Hematopoietic multipotent progenitor cell treated with erythropoietin and hydrocortisone succinate and interleukin-3 and kit ligand, for 4 days (in vitro differentiated cells): ENCODE data around the gene BRD2.

Experiments used
- DNase-seq: peaks from one replicate; pipeline ENCODE4 v3.0.0-alpha.2; 2015

BRD2 gene

GRCh38 chr6:33001685-33002084, 33.3 kb downstream of the BRD2 start:
- DNase-seq: no peak

GRCh38 chr6:33004940-33005339, 36.5 kb downstream of the BRD2 start:
- no peak for DNase-seq

GRCh38 chr6:33007831-33008400, 39.5 kb downstream of the BRD2 start:
- no peak for DNase-seq

GRCh38 chr6:33008944-33009861, 40.8 kb downstream of the BRD2 start, which contains the start of gene HLA-DOA:
TSS of gene HLA-DOA (minus strand) at chr6:33009591.
- DNase-seq: peak; percentile 78

- no peak for DNase-seq
These were observed 42.0 kb downstream of the BRD2 start for GRCh38 chr6:33010356-33010755.

GRCh38 chr6:33013608-33014007, 45.2 kb downstream of the BRD2 start:
- no peak for DNase-seq

GRCh38 chr6:33014841-33015634, 46.6 kb downstream of the BRD2 start:
- DNase-seq: peak; percentile 92

- DNase-seq: no peak
These were observed 47.4 kb downstream of the BRD2 start for GRCh38 chr6:33015798-33016197.

GRCh38 chr6:33017018-33017417, 48.6 kb downstream of the BRD2 start:
- DNase-seq: no peak

GRCh38 chr6:33017694-33018353, 49.4 kb downstream of the BRD2 start:
- no peak for DNase-seq

- no peak for DNase-seq
These were observed 50.0 kb downstream of the BRD2 start for GRCh38 chr6:33018418-33018817.

GRCh38 chr6:33018904-33019303, 50.5 kb downstream of the BRD2 start:
- DNase-seq: peak; percentile 79

GRCh38 chr6:33019372-33019771, 51.0 kb downstream of the BRD2 start:
- peak; percentile 20 for DNase-seq

GRCh38 chr6:33021917-33022316, 53.5 kb downstream of the BRD2 start:
- no peak for DNase-seq

- no peak for DNase-seq
These were observed 55.1 kb downstream of the BRD2 start for GRCh38 chr6:33023536-33023935.

GRCh38 chr6:33024521-33024920, 56.1 kb downstream of the BRD2 start:
- DNase-seq: no peak

GRCh38 chr6:33028220-33028849, 59.9 kb downstream of the BRD2 start:
- peak; percentile 32 for DNase-seq

GRCh38 chr6:33029328-33030184, 61.2 kb downstream of the BRD2 start:
- peak; percentile 89 for DNase-seq

GRCh38 chr6:33030245-33030644, 61.9 kb downstream of the BRD2 start:
- DNase-seq: no peak
